Muscle layer of duodenum (tissue), 2 donors: ENCODE results near the gene GPHN.

Experiments used
- H3K27ac ChIP-seq: one replicate; pipeline ENCODE4 v1.7.0; 2013; ENCODE audit warnings: mild to moderate bottlenecking, low read length
- H3K27me3 ChIP-seq: one replicate; pipeline ENCODE4 v1.7.0; 2013; ENCODE audit warnings: low read depth, mild to moderate bottlenecking, control low read depth, low read length
- H3K36me3 ChIP-seq, 2 donors: one replicate each; pipeline ENCODE4 v1.7.0; 2013; ENCODE audit warnings: low read length in 2 of 2, control low read depth in 1 of 2, mild to moderate bottlenecking in 1 of 2; ENCODE audit not compliant: insufficient read depth in 2 of 2, control insufficient read depth in 1 of 2
- H3K4me1 ChIP-seq, 2 donors: one replicate each; pipeline ENCODE4 v1.7.0; 2013; ENCODE audit warnings: low read length in 2 of 2, mild to moderate bottlenecking in 2 of 2, control low read depth in 1 of 2, moderate library complexity in 1 of 2; ENCODE audit not compliant: insufficient read depth in 2 of 2, control insufficient read depth in 1 of 2
- H3K4me3 ChIP-seq, 2 donors: one replicate each; pipeline ENCODE4 v1.7.0; 2013; ENCODE audit warnings: low read length in 2 of 2, low read depth in 1 of 2, mild to moderate bottlenecking in 1 of 2
- H3K9me3 ChIP-seq, 2 donors: one replicate each; pipeline ENCODE4 v1.7.0; 2013; ENCODE audit warnings: low read length in 2 of 2, control low read depth in 1 of 2, mild to moderate bottlenecking in 1 of 2; ENCODE audit not compliant: control insufficient read depth in 1 of 2
- donor health status: healthy.

GPHN gene

DNA sequence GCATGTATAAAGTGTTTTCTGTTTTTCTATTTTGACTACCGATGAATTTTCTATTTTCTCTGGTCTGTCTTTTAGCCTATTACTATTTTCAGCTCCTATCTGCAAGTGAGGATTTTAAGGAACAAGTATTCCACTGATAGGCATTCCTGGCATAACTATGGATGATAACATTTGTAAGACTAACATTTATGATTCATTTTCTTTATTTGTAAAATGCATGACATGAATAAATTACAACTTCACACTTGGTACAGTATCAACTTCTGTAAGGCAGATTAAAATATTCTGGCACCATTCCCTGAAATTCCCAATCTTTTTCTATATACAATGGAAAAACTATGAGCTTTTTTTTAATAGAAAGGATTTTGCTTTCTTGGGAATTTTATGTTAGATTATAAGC is 560.3 kb downstream of the GPHN start:
- no peaks in the 10 kb centered on the region for H3K4me1 ChIP-seq
- no peaks in the 10 kb centered on the region for H3K36me3 ChIP-seq
- no peaks in the 10 kb centered on the region for H3K9me3 ChIP-seq
- no peak overlapping the region for H3K27ac ChIP-seq
- H3K27me3 ChIP-seq: no peaks in the 10 kb centered on the region
- H3K4me3 ChIP-seq: no peak overlapping the region

DNA sequence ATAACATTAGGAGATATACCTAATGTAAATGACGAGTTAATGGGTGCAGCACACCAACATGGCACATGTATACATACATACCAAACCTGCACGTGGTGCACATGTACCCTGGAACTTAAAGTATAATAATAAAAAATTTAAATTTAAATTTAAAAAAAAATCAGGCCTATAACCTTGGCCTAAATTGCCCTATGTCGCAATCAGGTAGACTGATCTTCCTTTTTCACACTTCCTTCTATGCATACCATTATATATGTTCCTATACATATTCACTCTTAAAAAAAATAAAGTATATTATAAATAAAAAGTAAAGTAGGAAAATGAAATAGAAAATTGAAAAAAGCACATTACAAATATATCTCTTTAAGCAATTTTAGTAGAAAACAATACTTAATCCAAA is 563.6 kb downstream of the GPHN start:
- H3K9me3 ChIP-seq: no peaks in the 10 kb centered on the region
- no peak overlapping the region for H3K4me3 ChIP-seq
- H3K4me1 ChIP-seq: no peaks in the 10 kb centered on the region
- no peak overlapping the region for H3K27ac ChIP-seq
- no peaks in the 10 kb centered on the region for H3K36me3 ChIP-seq
- no peaks in the 10 kb centered on the region for H3K27me3 ChIP-seq

DNA sequence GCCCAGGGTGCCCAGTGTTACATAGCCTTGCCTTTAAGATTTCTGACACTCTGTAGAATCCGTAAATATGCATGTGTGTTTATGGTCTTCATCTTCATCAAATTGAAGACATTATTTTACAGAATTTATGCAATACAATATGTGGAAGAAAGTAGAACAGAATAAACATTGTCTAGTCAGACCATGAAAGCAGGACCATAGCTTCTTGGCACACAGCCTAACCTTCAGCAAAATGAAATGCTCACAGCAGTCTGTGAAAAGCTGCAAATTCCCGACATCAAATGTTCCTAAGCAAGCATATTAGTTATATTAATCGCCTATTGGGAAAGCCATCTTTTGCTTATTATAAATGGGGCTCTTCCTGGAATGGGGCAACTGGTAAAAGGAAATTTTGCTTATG is 570.0 kb downstream of the GPHN start:
- H3K27me3 ChIP-seq: no peaks in the 10 kb centered on the region
- H3K4me1 ChIP-seq: no peaks in the 10 kb centered on the region
- no peaks in the 10 kb centered on the region for H3K36me3 ChIP-seq
- no peaks in the 10 kb centered on the region for H3K9me3 ChIP-seq
- no peak overlapping the region for H3K27ac ChIP-seq
- no peak overlapping the region for H3K4me3 ChIP-seq

DNA sequence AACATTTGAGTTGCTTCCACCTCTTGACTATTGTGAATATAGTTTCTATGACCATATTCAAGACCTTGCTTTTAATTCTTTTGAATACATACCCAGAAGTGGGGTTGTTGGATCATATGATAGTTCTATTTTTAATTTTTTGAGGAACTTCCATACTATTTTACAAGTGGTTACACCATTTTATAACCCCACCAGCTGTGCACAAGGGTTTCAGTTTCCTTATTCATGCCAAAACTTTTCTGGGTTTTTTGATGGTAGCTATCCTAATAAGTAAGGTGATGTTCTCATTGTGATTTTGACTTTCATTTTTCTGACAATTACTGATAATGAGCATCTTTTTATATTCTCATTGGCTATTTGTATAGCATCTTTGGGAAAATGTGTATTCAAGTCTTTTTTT is 571.9 kb downstream of the GPHN start:
- Histone ChIP-seq H3K9me3 (no peaks in the 10 kb centered on the region), H3K27ac (no peak overlapping the region), H3K4me3 (no peak overlapping the region), H3K4me1 (no peaks in the 10 kb centered on the region), H3K36me3 (no peaks in the 10 kb centered on the region), H3K27me3 (no peaks in the 10 kb centered on the region)

DNA sequence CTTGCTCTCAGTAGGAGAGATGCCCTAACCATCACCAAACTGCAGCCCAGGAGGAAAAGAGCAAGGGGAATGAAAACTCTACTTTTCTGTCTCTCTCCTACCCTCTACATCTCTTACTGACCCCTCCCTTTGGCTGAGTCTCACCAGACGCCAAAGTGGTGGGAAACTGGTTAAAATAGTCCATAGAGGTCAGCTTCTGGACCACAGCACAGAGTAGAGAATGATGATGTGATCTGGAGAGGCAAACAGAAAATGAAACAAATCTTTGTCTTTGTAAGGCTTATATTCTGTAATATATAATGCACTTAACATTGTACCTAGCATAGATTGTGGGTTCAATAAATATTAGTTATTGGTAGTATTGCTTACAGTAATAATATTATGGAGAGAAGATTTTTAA is 600.3 kb downstream of the GPHN start:
- Histone ChIP-seq H3K27ac (no peak overlapping the region), H3K9me3 (peaks cover 8 to 13% of the 10 kb centered on the region in 2 donors), H3K36me3 (peaks cover 0 to 18% of the 10 kb centered on the region in 2 donors), H3K4me1 (no peaks in the 10 kb centered on the region), H3K4me3 (no peak overlapping the region), H3K27me3 (no peaks in the 10 kb centered on the region)

DNA sequence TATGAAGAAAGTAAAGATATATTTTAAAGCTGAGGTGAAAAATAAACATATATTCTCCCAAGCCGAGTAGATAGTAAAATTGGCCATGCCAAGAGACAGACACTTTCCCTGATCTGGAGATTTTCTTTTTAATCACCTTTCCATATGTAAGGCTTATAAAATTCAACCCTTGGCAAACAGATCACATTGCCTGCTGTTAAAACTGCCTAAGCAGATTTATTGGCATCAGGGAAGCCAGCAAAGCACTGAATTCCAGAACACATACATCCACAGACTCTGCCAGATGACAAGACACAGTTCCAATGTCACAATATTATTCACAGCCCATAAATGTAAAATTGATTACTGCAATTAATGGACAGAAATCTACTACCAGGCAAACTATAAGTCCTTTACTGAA is 603.1 kb downstream of the GPHN start:
- no peaks in the 10 kb centered on the region for H3K27me3 ChIP-seq
- peaks cover 0 to 9% of the 10 kb centered on the region in 2 donors for H3K36me3 ChIP-seq
- H3K9me3 ChIP-seq: peaks cover under 1% of the 10 kb centered on the region in 2 donors
- no peak overlapping the region for H3K4me3 ChIP-seq
- H3K27ac ChIP-seq: no peak overlapping the region
- H3K4me1 ChIP-seq: no peaks in the 10 kb centered on the region

DNA sequence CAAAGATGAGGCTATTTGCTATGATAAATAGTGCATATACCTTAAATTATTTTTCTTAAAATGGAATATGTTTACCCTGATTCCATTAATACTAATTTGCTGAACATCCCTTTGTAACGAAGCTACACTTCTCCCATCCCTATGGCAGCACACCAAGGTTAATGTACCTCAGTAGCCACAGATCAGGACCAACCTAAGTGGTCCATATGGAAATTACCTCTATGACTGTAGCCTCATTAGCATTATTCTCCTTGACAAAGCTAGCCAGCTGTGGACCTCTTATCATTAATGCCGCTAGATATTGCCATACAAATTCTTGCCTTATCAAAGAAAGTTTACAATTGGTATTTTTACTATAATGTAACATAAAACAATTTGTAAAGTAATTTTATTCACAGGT is 604.4 kb downstream of the GPHN start:
- Histone ChIP-seq H3K4me1 (no peaks in the 10 kb centered on the region), H3K9me3 (no peaks in the 10 kb centered on the region), H3K36me3 (peaks cover 0 to 7% of the 10 kb centered on the region in 2 donors), H3K27ac (no peak overlapping the region), H3K27me3 (no peaks in the 10 kb centered on the region), H3K4me3 (no peak overlapping the region)

DNA sequence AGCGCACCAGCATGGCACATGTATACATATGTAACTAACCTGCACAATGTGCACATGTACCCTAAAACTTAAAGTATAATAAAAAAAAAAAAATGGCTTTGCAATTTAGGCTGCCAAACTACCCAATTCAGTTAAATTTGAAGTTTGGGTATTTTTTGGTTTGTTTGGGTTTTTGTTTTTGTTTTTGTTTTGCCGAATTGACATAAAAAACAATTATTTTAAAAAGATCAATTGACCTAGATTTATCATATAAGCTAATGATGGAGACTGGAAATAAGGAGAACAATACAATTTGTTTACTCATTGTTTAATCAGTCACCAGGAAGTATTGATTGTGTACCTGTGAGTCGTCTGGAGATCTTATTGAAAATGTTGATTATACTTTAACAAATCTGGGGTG is 619.2 kb downstream of the GPHN start:
- no peak overlapping the region for H3K27ac ChIP-seq
- no peak overlapping the region for H3K4me3 ChIP-seq
- H3K36me3 ChIP-seq: peaks cover 0 to 29% of the 10 kb centered on the region in 2 donors
- no peaks in the 10 kb centered on the region for H3K4me1 ChIP-seq
- no peaks in the 10 kb centered on the region for H3K9me3 ChIP-seq
- no peaks in the 10 kb centered on the region for H3K27me3 ChIP-seq

DNA sequence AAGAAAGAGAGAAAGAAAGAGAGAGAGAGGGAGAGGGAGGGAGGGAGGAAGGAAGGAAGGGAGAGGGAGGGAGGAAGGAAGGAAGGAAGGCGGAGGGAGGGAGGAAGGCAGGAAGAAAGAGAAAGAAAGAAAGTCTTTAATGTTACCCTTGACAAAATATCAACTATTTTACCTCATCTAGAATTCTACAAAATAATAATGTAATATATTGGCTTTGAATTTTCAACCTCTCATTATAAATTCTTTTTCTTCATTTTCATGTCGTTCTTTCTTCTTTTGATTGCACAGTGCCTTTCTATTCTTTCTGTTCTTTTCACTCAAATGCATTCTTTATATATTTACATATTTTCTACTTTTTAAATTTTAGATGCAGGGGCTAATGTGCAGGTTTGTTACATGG is 621.8 kb downstream of the GPHN start:
- peaks cover 0 to 8% of the 10 kb centered on the region in 2 donors for H3K36me3 ChIP-seq
- no peaks in the 10 kb centered on the region for H3K27me3 ChIP-seq
- no peak overlapping the region for H3K27ac ChIP-seq
- no peak overlapping the region for H3K4me3 ChIP-seq
- H3K9me3 ChIP-seq: no peaks in the 10 kb centered on the region
- H3K4me1 ChIP-seq: no peaks in the 10 kb centered on the region

DNA sequence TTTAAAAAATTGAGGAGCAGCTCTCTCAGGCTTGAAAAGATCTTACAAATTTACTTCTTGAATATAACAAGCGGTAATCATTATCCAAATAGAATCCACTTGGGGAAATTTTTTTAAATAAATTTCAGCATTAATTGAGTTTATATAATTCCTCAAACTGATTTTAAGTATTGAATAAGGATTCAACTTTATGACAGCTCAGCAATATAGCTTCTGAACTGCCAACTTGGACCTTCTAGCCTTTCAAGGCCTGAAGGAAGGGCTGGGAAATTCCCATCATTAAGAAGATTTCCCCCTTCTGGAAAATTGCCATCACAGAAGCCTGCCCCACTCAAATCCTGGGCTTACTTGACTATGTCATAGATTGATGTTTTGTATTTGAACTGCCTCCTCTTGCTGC is 623.7 kb downstream of the GPHN start:
- no peak overlapping the region for H3K27ac ChIP-seq
- peaks cover 0 to 3% of the 10 kb centered on the region in 2 donors for H3K36me3 ChIP-seq
- no peaks in the 10 kb centered on the region for H3K4me1 ChIP-seq
- no peak overlapping the region for H3K4me3 ChIP-seq
- H3K27me3 ChIP-seq: no peaks in the 10 kb centered on the region
- no peaks in the 10 kb centered on the region for H3K9me3 ChIP-seq

DNA sequence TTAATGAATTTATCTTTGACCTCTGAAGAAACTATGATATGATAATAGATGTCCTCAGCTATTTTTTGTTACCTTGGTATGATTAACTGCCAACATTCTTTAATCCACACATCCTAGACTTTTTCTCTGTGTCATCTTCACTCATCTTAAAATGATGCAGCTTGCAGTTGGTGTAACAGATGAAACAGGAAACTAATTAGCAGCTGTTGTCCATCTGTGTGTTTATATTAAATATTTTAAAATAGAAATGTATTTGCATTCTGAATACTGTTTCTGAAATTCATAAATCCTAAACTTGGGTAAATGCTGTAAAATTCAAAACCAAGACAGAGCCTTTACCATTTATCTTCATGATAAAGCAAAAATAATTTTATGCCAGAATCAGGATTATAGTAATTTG is 625.2 kb downstream of the GPHN start:
- H3K27me3 ChIP-seq: no peaks in the 10 kb centered on the region
- H3K4me1 ChIP-seq: no peaks in the 10 kb centered on the region
- H3K4me3 ChIP-seq: no peak overlapping the region
- H3K27ac ChIP-seq: no peak overlapping the region
- no peaks in the 10 kb centered on the region for H3K9me3 ChIP-seq
- H3K36me3 ChIP-seq: peaks cover 0 to 3% of the 10 kb centered on the region in 2 donors

DNA sequence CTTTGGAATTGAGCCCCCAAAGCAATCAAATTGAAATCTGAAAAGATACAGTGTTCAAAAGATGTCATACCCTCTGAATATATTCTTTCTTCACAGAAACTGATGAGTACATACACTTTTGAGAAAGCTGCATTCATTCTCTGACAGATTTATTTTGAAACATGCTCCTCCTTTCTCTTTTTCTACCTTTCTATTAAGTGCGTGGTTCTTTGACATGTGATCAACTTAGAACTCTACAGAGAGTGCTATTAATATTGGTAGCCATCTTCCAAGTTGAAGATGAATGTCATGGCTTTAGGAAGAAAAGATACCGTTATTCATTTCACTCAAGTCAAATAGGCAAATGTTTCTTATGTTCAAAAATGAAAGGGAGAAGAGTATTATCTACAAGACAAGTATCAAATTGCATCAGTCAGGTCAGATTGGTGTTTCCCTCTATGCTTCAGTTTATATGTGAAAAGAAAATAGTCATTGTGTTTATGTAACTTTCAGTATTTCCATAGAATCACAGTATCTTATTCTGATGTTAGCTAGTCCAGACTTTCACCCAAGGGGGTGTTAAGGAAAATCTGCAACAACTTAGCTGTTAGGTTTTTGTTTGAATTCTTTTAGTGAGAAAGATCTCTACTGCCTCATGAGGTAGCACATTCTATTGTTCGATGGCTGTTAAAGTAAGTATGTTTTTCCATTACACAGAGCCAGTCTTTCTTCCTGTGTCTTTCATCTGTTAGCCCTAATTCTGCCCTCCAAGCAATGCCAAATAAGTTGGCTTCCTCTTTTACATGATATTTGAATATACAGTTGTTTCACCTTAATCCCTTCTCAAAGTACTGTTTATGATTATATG is 625.9 kb downstream of the GPHN start:
- no peak overlapping the region for H3K4me3 ChIP-seq
- no peaks in the 10 kb centered on the region for H3K27me3 ChIP-seq
- no peaks in the 10 kb centered on the region for H3K4me1 ChIP-seq
- H3K27ac ChIP-seq: no peak overlapping the region
- no peaks in the 10 kb centered on the region for H3K9me3 ChIP-seq
- peaks cover 0 to 3% of the 10 kb centered on the region in 2 donors for H3K36me3 ChIP-seq
